ENCODE results near the gene ARAP1.

The ARAP1 gene

DNA sequence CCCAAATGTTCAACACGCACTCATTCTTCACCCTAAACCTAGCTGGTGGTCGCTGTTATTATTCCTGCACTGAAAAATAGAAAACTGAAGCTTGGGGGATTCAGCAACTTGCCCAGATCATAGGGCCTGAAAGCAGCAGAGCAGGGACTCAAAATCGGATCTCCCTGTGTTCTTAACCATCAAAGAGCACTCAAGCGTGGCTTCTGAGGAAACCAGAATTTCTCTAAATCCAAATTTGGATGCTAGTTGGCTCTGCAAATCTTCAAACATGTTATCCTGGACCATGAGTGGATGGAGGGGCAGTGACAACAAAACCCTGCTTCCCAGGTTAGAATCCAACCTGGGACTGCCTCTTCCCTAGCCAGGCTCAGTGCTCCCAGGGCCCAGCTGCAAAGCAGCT is 11.6 kb upstream of the ARAP1 start:
- H3K4me2 ChIP-seq (ENCODE audit: low read depth, low read length, poor library complexity, severe bottlenecking): no peak overlapping the region

DNA sequence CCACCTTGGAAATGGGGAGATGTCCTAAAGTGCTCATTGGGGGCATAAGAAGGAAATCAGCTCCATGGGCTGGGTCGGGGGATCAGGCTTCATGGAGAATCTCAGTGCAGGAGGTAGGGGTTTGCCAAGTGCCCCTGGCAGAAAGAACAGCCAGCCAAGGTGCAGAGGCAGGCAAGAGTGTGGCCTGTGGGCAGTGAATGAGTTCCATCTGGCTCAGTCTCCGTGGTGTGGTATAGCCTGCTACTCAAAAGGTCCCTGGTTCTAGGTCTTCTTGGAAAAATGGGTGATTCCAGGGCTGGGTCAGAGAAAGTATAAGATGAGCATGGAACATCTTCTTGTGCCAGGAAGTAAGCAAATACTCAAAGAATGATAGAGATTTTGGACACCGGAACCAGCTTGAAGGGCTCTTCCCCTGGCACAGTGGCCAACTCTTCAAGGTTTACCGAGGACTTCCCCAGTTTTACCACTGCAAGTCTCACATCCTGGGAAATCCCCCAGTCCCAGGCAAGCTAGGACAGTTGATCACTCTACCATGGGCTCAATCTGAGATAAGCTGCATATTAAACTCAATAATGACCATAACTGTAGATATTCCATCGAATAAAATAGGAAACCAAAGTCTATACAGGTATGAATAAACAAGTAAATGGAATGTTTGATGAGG is 10.6 kb upstream of the ARAP1 start:
- no peaks in the 10 kb centered on the region for H3K9me3 ChIP-seq (ENCODE audit: insufficient read depth, low read depth, low read length)
- no peak overlapping the region for H2AFZ ChIP-seq (ENCODE audit: low read length)
- H3K9ac ChIP-seq (ENCODE audit: low read depth, low read length, poor library complexity, severe bottlenecking): no peak overlapping the region
- H3K36me3 ChIP-seq (ENCODE audit: insufficient read depth, low read length): no peaks in the 10 kb centered on the region
- no peak overlapping the region for H3K4me3 ChIP-seq (ENCODE audit: low read length, poor library complexity, severe bottlenecking)
- TF ChIP-seq, protein P1, sequence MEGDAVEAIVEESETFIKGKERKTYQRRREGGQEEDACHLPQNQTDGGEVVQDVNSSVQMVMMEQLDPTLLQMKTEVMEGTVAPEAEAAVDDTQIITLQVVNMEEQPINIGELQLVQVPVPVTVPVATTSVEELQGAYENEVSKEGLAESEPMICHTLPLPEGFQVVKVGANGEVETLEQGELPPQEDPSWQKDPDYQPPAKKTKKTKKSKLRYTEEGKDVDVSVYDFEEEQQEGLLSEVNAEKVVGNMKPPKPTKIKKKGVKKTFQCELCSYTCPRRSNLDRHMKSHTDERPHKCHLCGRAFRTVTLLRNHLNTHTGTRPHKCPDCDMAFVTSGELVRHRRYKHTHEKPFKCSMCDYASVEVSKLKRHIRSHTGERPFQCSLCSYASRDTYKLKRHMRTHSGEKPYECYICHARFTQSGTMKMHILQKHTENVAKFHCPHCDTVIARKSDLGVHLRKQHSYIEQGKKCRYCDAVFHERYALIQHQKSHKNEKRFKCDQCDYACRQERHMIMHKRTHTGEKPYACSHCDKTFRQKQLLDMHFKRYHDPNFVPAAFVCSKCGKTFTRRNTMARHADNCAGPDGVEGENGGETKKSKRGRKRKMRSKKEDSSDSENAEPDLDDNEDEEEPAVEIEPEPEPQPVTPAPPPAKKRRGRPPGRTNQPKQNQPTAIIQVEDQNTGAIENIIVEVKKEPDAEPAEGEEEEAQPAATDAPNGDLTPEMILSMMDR (conservative IDR thresholded peaks at IDR 0.05; ENCODE audit: low read length): no peak
- TF ChIP-seq EZH2phosphoT487 (IDR thresholded peaks at IDR 0.05; ENCODE audit: borderline replicate concordance): no peak
- H3K4me1 ChIP-seq (ENCODE audit: insufficient read depth, low read length, poor library complexity, severe bottlenecking): peaks cover 3% of the 10 kb centered on the region
- no peaks in the 10 kb centered on the region for H4K20me1 ChIP-seq (ENCODE audit: insufficient read depth, low read length, poor library complexity, severe bottlenecking)
- no peaks in the 10 kb centered on the region for H3K9me2 ChIP-seq (replicated peaks; ENCODE audit: low read depth, low read length)
- no peaks in the 10 kb centered on the region for H3F3A ChIP-seq (ENCODE audit: low read depth)
- H3K79me2 ChIP-seq (ENCODE audit: insufficient read depth, low read length): no peaks in the 10 kb centered on the region
- no peak overlapping the region for H3K4me2 ChIP-seq (ENCODE audit: low read depth, low read length, poor library complexity, severe bottlenecking)
- H3K27me3 ChIP-seq (ENCODE audit: insufficient read depth, low read length, poor library complexity, severe bottlenecking): no peaks in the 10 kb centered on the region

More for the DNA sequence above, 11.6 kb upstream of the ARAP1 start:
- no peaks in the 10 kb centered on the region for H3K36me3 ChIP-seq (ENCODE audit: insufficient read depth, low read length)
- no peak for TF ChIP-seq EZH2phosphoT487 (IDR thresholded peaks at IDR 0.05; ENCODE audit: borderline replicate concordance)
- TF ChIP-seq, protein P1 (conservative IDR thresholded peaks at IDR 0.05; ENCODE audit: low read length): no peak
- peaks cover 3% of the 10 kb centered on the region for H3K4me1 ChIP-seq (ENCODE audit: insufficient read depth, low read length, poor library complexity, severe bottlenecking)
- H3F3A ChIP-seq (ENCODE audit: low read depth): no peaks in the 10 kb centered on the region
- no peaks in the 10 kb centered on the region for H3K79me2 ChIP-seq (ENCODE audit: insufficient read depth, low read length)
- no peak overlapping the region for H3K9ac ChIP-seq (ENCODE audit: low read depth, low read length, poor library complexity, severe bottlenecking)
- H2AFZ ChIP-seq (ENCODE audit: low read length): no peak overlapping the region
- no peaks in the 10 kb centered on the region for H3K27me3 ChIP-seq (ENCODE audit: insufficient read depth, low read length, poor library complexity, severe bottlenecking)
- H4K20me1 ChIP-seq (ENCODE audit: insufficient read depth, low read length, poor library complexity, severe bottlenecking): no peaks in the 10 kb centered on the region
- no peaks in the 10 kb centered on the region for H3K9me3 ChIP-seq (ENCODE audit: insufficient read depth, low read depth, low read length)
- H3K4me3 ChIP-seq (ENCODE audit: low read length, poor library complexity, severe bottlenecking): no peak overlapping the region
- no peaks in the 10 kb centered on the region for H3K9me2 ChIP-seq (replicated peaks; ENCODE audit: low read depth, low read length)

DNA sequence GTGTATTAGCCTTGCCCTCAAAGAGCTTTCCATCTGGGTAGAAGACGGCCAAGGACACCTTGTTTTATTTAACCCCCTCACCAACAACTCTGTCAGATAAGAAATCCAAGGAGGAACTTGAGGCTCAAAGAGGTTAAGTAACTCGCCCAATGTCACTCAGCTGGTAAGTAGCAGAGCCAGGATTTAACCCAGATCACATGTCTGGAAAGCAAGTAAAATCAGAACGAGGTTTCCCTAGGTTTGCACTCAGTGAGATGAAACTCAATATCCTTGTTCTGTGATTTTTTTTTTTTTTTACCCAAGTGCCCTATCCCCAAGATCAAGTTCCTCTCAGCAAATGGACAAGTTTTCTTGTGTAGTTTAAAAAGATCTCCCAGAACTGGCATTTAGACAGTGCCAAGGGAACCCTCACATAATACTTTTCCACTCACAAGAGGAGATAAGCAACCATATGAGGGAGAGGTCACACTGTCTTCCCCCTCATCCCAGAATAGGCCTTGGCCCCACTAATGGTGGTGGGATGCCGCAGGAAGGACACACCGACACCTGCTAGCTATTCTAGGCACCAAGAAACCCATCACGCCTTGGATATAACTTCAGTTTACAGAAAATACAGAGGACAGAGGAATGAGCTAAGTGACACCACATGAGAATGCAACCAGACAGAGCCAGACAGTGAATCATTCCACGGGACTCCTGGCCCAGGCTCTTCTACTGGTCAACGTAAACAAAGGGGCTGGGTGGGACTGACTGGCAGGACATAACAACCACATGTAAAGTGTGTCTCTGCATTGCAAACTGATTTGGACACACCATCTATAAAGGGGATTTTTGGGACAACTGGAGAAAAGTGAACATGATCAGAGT is 8.6 kb upstream of the ARAP1 start:
- H4K20me1 ChIP-seq (ENCODE audit: insufficient read depth, low read length, poor library complexity, severe bottlenecking): no peaks in the 10 kb centered on the region
- no peak overlapping the region for H3K4me3 ChIP-seq (ENCODE audit: low read length, poor library complexity, severe bottlenecking)
- H3K9ac ChIP-seq (ENCODE audit: low read depth, low read length, poor library complexity, severe bottlenecking): no peak overlapping the region
- H3K27me3 ChIP-seq (ENCODE audit: insufficient read depth, low read length, poor library complexity, severe bottlenecking): no peaks in the 10 kb centered on the region
- TF ChIP-seq, protein P1 (conservative IDR thresholded peaks at IDR 0.05; ENCODE audit: low read length): no peak
- no peak for TF ChIP-seq EZH2phosphoT487 (IDR thresholded peaks at IDR 0.05; ENCODE audit: borderline replicate concordance)
- no peak overlapping the region for H3K4me2 ChIP-seq (ENCODE audit: low read depth, low read length, poor library complexity, severe bottlenecking)
- H3K9me3 ChIP-seq (ENCODE audit: insufficient read depth, low read depth, low read length): no peaks in the 10 kb centered on the region
- peaks cover 3% of the 10 kb centered on the region for H3K4me1 ChIP-seq (ENCODE audit: insufficient read depth, low read length, poor library complexity, severe bottlenecking)
- H3K79me2 ChIP-seq (ENCODE audit: insufficient read depth, low read length): no peaks in the 10 kb centered on the region
- no peaks in the 10 kb centered on the region for H3K9me2 ChIP-seq (replicated peaks; ENCODE audit: low read depth, low read length)
- H3F3A ChIP-seq (ENCODE audit: low read depth): no peaks in the 10 kb centered on the region
- H3K36me3 ChIP-seq (ENCODE audit: insufficient read depth, low read length): no peaks in the 10 kb centered on the region
- no peak overlapping the region for H2AFZ ChIP-seq (ENCODE audit: low read length)

Data from Loucy (cell line).